Activated CD8-positive, alpha-beta T cell treated with anti-CD3 and anti-CD28 coated beads, Interleukin-2, amount 10 ng/mL, durations not matched to agents 7 days and 5 days (primary cell): ENCODE results near the gene LRFN5. TPM values are rescaled to one million over a fixed set of nuclear protein-coding genes. Genes with fewer than 3 reads are reported as not detected.

Source experiments
- ATAC-seq: fragments of 150-1000 bp; cut with Tn5 transposase; one replicate; pipeline ENCODE4 v1.10.0; 2021; ENCODE audit warnings: moderate library complexity
- CTCF ChIA-PET: fragments of 350-600 bp; sonication (Branson Sonifier 250); formaldehyde crosslinking; loops from one replicate; lab custom pipeline; 2021; ENCODE audit warnings: antibody characterized with exemption; lab: Charles Lee
- POLR2A ChIA-PET: fragments of 350-600 bp; sonication (Branson Sonifier 250); formaldehyde crosslinking; loops from one replicate; lab custom pipeline; 2021; ENCODE audit warnings: antibody characterized with exemption; lab: Charles Lee
- DNase-seq: peaks from one replicate; pipeline ENCODE4 v3.0.0-alpha.2; 2020
- H3K27ac Mint-ChIP-seq: one replicate; pipeline ENCODE4 v1.8.0; 2021; ENCODE audit warnings: mild to moderate bottlenecking, mixed read lengths
- H3K27me3 Mint-ChIP-seq: one replicate; pipeline ENCODE4 v1.8.0; 2021; ENCODE audit warnings: low read depth, mixed read lengths
- H3K36me3 Mint-ChIP-seq: one replicate; pipeline ENCODE4 v1.8.0; 2021; ENCODE audit warnings: low read depth, mixed read lengths
- H3K4me1 Mint-ChIP-seq: one replicate; pipeline ENCODE4 v1.8.0; 2021; ENCODE audit warnings: low read depth, mixed read lengths
- H3K4me3 Mint-ChIP-seq: one replicate; pipeline ENCODE4 v1.8.0; 2021; ENCODE audit warnings: mild to moderate bottlenecking, mixed read lengths
- H3K9me3 Mint-ChIP-seq: one replicate; pipeline ENCODE4 v1.8.0; 2022; ENCODE audit warnings: mixed read lengths; ENCODE audit not compliant: insufficient read depth
- total RNA-seq, 2 experiments: library from RNA; stranded (reverse); gene quantifications; one replicate each; pipeline ENCODE4 v1.2.3, GENCODE V29; 2021

Gene LRFN5
- total RNA-seq, 2 experiments from 2014 or later, result not detected

- DNase-seq, result no peak
- peaks cover 4% of the 10 kb centered on the region for H3K36me3 Mint-ChIP-seq
- H3K27me3 Mint-ChIP-seq, result peaks cover 72% of the 10 kb centered on the region
- no peak for ATAC-seq
- peaks cover 11% of the 10 kb centered on the region for H3K4me1 Mint-ChIP-seq
- ChIA-PET CTCF (no interaction called here), POLR2A (no interaction called here)
- peak overlapping the region; percentile 49 for H3K4me3 Mint-ChIP-seq
- H3K27ac Mint-ChIP-seq, result no peak overlapping the region
- H3K9me3 Mint-ChIP-seq, result no peaks in the 10 kb centered on the region
Measured at GRCh38 chr14:41607304-41607775, 664 bp downstream of the LRFN5 start.

GRCh38 chr14:41607966-41608663, 1.4 kb downstream of the LRFN5 start:
- ChIA-PET POLR2A (no interaction called here), CTCF (no interaction called here)
- ATAC-seq, result no peak
- no peak overlapping the region for H3K4me3 Mint-ChIP-seq
- H3K9me3 Mint-ChIP-seq, result no peaks in the 10 kb centered on the region
- H3K27ac Mint-ChIP-seq, result no peak overlapping the region
- H3K36me3 Mint-ChIP-seq, result peaks cover 4% of the 10 kb centered on the region
- H3K4me1 Mint-ChIP-seq, result peaks cover 11% of the 10 kb centered on the region
- no peak for DNase-seq
- peaks cover 70% of the 10 kb centered on the region for H3K27me3 Mint-ChIP-seq

GRCh38 chr14:41608681-41609390, 2.2 kb downstream of the LRFN5 start:
- H3K27ac Mint-ChIP-seq, result no peak overlapping the region
- DNase-seq (no peak), ATAC-seq (no peak)
- H3K4me1 Mint-ChIP-seq, result peaks cover 11% of the 10 kb centered on the region
- ChIA-PET POLR2A (no interaction called here), CTCF (no interaction called here)
- peaks cover 4% of the 10 kb centered on the region for H3K36me3 Mint-ChIP-seq
- no peaks in the 10 kb centered on the region for H3K9me3 Mint-ChIP-seq
- H3K27me3 Mint-ChIP-seq, result peaks cover 67% of the 10 kb centered on the region
- H3K4me3 Mint-ChIP-seq, result no peak overlapping the region

GRCh38 chr14:41609704-41610183, 3.1 kb downstream of the LRFN5 start:
- Mint-ChIP-seq H3K36me3 (peaks cover 4% of the 10 kb centered on the region), H3K4me1 (peaks cover 11% of the 10 kb centered on the region), H3K27me3 (peaks cover 60% of the 10 kb centered on the region), H3K27ac (no peak overlapping the region), H3K9me3 (no peaks in the 10 kb centered on the region), H3K4me3 (no peak overlapping the region)
- ChIA-PET CTCF (interaction anchor here (1.4 kb wide), 1 partner anchor 9 kb away, joined by 4 read pairs; no protein-coding TSS in a partner anchor), POLR2A (no interaction called here)
- no peak for ATAC-seq
- no peak for DNase-seq

- H3K27ac Mint-ChIP-seq, result no peak overlapping the region
- no peaks in the 10 kb centered on the region for H3K36me3 Mint-ChIP-seq
- DNase-seq (no peak), ATAC-seq (no peak)
- H3K9me3 Mint-ChIP-seq, result no peaks in the 10 kb centered on the region
- H3K4me3 Mint-ChIP-seq, result no peak overlapping the region
- no peaks in the 10 kb centered on the region for H3K4me1 Mint-ChIP-seq
- peaks cover 10% of the 10 kb centered on the region for H3K27me3 Mint-ChIP-seq
- CTCF ChIA-PET, result interaction anchor here (1.0 kb wide), 1 partner anchor 18 kb away, joined by 3 read pairs; no protein-coding TSS in a partner anchor
- POLR2A ChIA-PET, result no interaction called here
Measured at GRCh38 chr14:41615011-41615595, 8.4 kb downstream of the LRFN5 start.

- ATAC-seq, result no peak
- Mint-ChIP-seq H3K27ac (no peak overlapping the region), H3K4me1 (no peaks in the 10 kb centered on the region), H3K4me3 (no peak overlapping the region), H3K27me3 (no peaks in the 10 kb centered on the region), H3K36me3 (no peaks in the 10 kb centered on the region), H3K9me3 (no peaks in the 10 kb centered on the region)
- no peak for DNase-seq
- ChIA-PET CTCF (no interaction called here), POLR2A (no interaction called here)
Measured at GRCh38 chr14:41623736-41624135, 17.1 kb downstream of the LRFN5 start.

- no peaks in the 10 kb centered on the region for H3K36me3 Mint-ChIP-seq
- no peak overlapping the region for H3K4me3 Mint-ChIP-seq
- DNase-seq (no peak), ATAC-seq (no peak)
- ChIA-PET POLR2A (no interaction called here), CTCF (no interaction called here)
- no peak overlapping the region for H3K27ac Mint-ChIP-seq
- H3K4me1 Mint-ChIP-seq, result no peaks in the 10 kb centered on the region
- H3K27me3 Mint-ChIP-seq, result no peaks in the 10 kb centered on the region
- H3K9me3 Mint-ChIP-seq, result no peaks in the 10 kb centered on the region
Measured at GRCh38 chr14:41629876-41630275, 23.2 kb downstream of the LRFN5 start.

- ChIA-PET CTCF (no interaction called here), POLR2A (no interaction called here)
- Mint-ChIP-seq H3K4me1 (no peaks in the 10 kb centered on the region), H3K36me3 (no peaks in the 10 kb centered on the region), H3K9me3 (no peaks in the 10 kb centered on the region), H3K27ac (no peak overlapping the region), H3K27me3 (no peaks in the 10 kb centered on the region), H3K4me3 (no peak overlapping the region)
- no peak for ATAC-seq
- DNase-seq, result no peak
Measured at GRCh38 chr14:41634286-41634685, 27.6 kb downstream of the LRFN5 start.

- H3K9me3 Mint-ChIP-seq, result no peaks in the 10 kb centered on the region
- H3K4me3 Mint-ChIP-seq, result no peak overlapping the region
- ChIA-PET CTCF (no interaction called here), POLR2A (no interaction called here)
- no peak for DNase-seq
- H3K27me3 Mint-ChIP-seq, result no peaks in the 10 kb centered on the region
- ATAC-seq, result no peak
- H3K27ac Mint-ChIP-seq, result no peak overlapping the region
- no peaks in the 10 kb centered on the region for H3K4me1 Mint-ChIP-seq
- no peaks in the 10 kb centered on the region for H3K36me3 Mint-ChIP-seq
Measured at GRCh38 chr14:41636492-41637392, 30.1 kb downstream of the LRFN5 start.

- Mint-ChIP-seq H3K4me1 (no peaks in the 10 kb centered on the region), H3K9me3 (no peaks in the 10 kb centered on the region), H3K36me3 (no peaks in the 10 kb centered on the region), H3K27ac (no peak overlapping the region), H3K27me3 (no peaks in the 10 kb centered on the region), H3K4me3 (no peak overlapping the region)
- DNase-seq (no peak), ATAC-seq (no peak)
- POLR2A ChIA-PET, result no interaction called here
- CTCF ChIA-PET, result no interaction called here
Measured at GRCh38 chr14:41641690-41642089, 35.0 kb downstream of the LRFN5 start.

- DNase-seq, result no peak
- Mint-ChIP-seq H3K36me3 (no peaks in the 10 kb centered on the region), H3K4me3 (no peak overlapping the region), H3K4me1 (no peaks in the 10 kb centered on the region), H3K9me3 (no peaks in the 10 kb centered on the region), H3K27ac (no peak overlapping the region), H3K27me3 (no peaks in the 10 kb centered on the region)
- no peak for ATAC-seq
- CTCF ChIA-PET, result no interaction called here
- POLR2A ChIA-PET, result no interaction called here
Measured at GRCh38 chr14:41642367-41642766, 35.7 kb downstream of the LRFN5 start.
